ENCODE data around the gene USP49.

- no peak for TF ChIP-seq EZH2 (IDR thresholded peaks at IDR 0.05; ENCODE audit: borderline replicate concordance, low read depth, low read length, severe bottlenecking)
- TF ChIP-seq CTCF (IDR thresholded peaks at IDR 0.05; ENCODE audit: borderline replicate concordance, extremely low read depth, low read length, poor library complexity, severe bottlenecking) = no peak
These were observed 135.1 kb downstream of the USP49 start for GRCh38 chr6:41759905-41760579.

All from DND-41 (cell line).